RKO (cell line): ENCODE results near the gene KIR2DL3.
"Not testable (repeated sequence)": the region's sequence is repeated elsewhere in the genome, so short reads cannot be mapped to it uniquely, and the experiment has no call there.

Source experiments
- DNase-seq: peaks from one replicate; pipeline ENCODE4 v3.0.0-alpha.2; 2016; ENCODE audit warnings: low spot score

KIR2DL3 gene

GRCh38 chr19:54738306-54738705, at the start of gene KIR2DL3:
TSS of gene KIR2DL3 (plus strand) at chr19:54738513. CDS start at chr19:54738546, 33 bp downstream.
- DNase-seq: not testable (repeated sequence)

DNA sequence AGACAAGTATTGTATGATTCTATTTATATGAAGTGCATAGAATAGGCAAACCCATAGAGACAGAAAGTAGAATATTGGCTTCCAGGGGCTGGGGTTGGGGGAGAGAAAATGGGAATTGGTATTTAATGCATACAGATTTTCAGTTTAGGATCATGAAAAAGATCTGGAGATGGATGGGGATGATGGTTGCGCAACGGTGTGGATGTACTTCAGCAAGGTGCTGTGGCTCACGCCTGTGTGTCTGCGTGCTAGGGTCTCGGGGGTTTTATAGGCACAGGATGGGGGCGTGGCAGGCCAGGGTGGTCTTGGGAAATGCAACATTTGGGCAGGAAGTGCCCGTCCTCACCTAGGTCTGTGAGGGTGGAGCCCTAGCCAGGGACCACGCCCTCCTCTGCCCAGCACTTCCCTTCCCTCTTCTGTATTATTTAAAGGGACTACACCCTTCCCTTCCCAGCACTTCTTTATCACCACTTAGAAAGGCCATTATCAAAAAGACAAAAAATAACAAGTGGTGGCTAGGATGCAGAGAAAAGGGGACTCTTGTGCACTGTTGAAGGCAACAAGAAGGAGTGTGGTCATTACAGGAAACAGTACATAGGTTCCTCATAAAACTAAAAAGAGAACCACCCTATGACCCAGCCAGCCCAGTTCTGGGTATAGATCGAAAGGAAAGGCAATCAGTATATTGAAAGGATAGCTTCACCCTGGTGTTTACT, 46.6 kb upstream of the KIR2DL3 start:
- DNase-seq: no peak

- no peak for DNase-seq
Observed at GRCh38 chr19:54692298-54692615, 46.1 kb upstream of the KIR2DL3 start.

GRCh38 chr19:54694648-54695047, 43.7 kb upstream of the KIR2DL3 start:
- DNase-seq: no peak

GRCh38 chr19:54696117-54696548, 42.2 kb upstream of the KIR2DL3 start:
- no peak for DNase-seq

DNA sequence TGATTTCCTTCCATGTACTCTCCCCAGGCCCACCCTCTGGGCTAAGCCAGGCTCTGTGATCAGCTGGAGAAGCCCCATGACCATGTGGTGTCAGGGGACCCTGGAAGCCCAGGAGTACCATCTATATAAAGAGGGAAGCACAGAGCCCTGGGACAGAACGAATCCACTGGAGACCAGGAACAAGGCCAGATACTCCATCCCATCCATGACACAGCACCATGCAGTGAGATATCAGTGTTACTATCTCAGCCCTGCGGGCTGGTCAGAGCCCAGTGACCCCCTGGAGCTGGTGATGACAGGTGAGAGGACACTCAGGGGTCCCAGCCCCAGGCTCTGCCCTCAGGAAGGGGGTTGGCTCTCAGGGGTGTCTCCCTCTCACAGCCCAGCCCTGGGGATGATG, 41.5 kb upstream of the KIR2DL3 start:
- DNase-seq: no peak

DNA sequence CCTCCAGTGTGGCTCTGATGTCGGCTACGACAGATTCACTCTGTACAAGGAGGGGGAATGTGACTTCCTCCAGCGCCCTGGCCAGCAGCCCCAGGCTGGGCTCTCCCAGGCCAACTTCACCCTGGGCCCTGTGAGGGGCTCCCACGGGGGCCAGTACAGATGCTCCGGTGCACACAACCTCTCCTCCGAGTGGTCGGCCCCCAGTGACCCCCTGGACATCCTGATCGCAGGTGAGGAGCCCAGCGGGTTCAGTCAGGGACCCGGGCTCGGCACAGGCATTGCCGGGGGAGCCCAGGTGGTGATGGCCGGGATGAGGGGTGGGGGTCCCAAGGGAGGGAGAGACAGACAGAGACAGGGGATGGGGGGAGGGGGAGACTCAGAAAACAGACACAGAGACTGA, 40.6 kb upstream of the KIR2DL3 start:
- DNase-seq: not testable (repeated sequence)

- DNase-seq: no peak
Observed at GRCh38 chr19:54704928-54705327, 33.4 kb upstream of the KIR2DL3 start.

DNA sequence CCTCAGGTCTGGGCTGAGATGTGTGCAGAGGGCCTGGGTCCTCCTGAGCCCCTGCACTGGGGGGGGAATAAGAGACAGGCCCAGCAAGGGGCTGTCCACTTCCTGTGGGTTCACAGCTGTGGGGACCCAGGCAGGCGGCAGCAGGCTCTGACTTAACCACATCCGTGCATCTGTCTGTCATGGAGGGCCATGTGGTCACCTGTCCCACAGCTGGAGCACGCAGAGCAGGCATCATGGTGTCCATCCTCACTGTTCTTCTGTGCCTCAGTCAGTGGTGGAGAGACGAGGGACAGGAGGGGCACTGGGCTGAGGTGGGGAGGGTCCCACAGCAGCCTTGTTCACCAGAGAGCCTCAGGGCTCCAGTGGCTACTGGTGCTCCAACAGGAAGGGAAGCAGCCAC, 30.4 kb upstream of the KIR2DL3 start:
- DNase-seq: no peak

DNA sequence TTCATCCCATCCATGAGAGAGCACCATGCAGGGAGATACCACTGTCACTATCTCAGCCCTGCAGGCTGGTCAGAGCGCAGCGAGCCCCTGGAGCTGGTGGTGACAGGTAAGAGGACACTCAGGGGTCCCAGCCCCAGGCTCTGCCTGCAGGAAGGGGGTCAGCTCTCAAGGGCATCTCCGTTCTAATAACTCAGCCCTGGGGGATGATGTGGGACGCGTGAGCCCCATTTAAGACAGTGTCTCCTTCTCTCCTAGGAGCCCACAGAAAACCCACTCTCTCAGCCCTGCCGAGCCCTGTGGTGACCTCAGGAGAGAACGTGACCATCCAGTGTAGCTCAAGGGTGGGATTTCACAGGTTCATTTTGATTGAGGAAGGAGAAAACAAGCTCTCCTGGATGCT, 29.5 kb upstream of the KIR2DL3 start:
- DNase-seq: no peak

DNA sequence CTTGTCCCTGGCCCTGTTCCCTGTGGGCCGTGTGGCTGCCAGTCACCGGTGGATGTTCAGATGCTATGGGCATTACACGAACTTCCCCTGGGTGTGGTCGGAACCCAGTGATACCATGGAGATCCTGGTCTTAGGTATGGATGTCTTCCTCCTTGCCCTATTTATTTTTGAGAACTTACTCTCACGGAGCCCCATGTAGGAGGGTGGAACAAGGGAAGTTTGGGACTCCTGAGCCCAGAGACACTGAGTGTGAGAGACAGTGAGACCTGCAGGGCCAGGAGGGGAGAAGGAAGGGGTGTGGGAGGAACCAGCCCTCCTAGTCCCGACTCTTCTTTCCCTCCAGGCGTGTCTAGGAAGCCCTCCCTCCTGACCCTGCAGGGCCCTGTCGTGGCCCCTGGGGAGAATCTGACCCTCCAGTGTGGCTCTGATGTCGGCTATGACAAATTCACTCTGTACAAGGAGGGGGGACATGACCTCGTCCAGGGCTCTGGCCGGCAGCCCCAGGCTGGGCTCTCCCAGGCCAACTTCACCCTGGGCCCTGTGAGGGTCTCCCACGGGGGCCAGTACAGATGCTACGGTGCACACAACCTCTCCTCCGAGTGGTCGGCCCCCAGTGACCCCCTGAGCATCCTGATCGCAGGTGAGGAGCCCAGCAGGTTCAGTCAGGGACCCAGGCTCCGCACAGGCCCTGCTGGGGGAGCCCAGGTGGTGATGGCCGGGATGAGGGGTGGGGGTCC, 28.9 kb upstream of the KIR2DL3 start:
- no peak for DNase-seq

- not testable (repeated sequence) for DNase-seq
Observed at GRCh38 chr19:54709956-54710355, 28.4 kb upstream of the KIR2DL3 start.

- no peak for DNase-seq
Observed at GRCh38 chr19:54724142-54724541, 14.2 kb upstream of the KIR2DL3 start, which contains the start of gene KIR3DL3. TSS of gene KIR3DL3 (plus strand) at chr19:54724442. CDS start at chr19:54724497, 55 bp downstream.

DNA sequence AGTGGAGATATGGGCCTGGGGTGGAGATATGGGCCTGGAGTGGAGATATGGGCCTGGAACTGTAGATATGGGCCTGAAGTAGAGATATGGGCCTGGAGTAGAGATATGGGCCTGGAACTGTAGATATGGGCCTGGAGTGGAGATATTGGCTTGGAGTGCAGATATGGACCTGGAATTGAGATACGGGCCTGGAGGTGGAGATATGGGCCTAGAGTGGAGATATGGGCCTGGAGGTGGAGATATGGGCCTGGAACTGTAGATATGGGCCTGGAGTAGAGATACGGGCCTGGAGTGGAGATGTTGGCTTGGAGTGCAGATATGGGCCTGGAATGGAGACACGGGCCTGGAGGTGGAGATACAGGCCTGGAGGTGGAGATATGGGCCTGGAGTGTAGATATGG, 13.7 kb upstream of the KIR2DL3 start:
- DNase-seq: no peak

DNA sequence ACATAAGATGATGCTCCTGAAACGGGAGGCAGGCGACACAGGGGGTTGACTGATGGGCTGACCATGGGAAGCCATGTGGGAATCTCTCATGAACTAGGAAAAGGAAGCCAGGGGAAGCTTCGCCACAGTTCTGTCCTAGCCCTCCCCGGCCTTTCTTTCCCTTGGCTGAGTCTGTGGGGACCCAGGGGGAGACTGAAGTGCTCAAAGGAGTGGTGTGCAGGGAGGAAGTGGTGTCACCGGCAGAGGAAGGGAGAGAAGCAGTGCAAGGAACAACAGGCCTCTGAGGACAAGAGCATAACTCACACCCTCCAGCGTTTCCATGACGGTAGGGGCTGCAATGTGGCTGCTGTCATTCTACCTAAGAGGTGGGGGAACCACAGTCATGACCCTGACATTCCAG, 13.0 kb upstream of the KIR2DL3 start:
- no peak for DNase-seq

- DNase-seq: no peak
Observed at GRCh38 chr19:54727562-54727961, 10.8 kb upstream of the KIR2DL3 start.

- DNase-seq: no peak
Observed at GRCh38 chr19:54728167-54728566, 10.1 kb upstream of the KIR2DL3 start.

DNA sequence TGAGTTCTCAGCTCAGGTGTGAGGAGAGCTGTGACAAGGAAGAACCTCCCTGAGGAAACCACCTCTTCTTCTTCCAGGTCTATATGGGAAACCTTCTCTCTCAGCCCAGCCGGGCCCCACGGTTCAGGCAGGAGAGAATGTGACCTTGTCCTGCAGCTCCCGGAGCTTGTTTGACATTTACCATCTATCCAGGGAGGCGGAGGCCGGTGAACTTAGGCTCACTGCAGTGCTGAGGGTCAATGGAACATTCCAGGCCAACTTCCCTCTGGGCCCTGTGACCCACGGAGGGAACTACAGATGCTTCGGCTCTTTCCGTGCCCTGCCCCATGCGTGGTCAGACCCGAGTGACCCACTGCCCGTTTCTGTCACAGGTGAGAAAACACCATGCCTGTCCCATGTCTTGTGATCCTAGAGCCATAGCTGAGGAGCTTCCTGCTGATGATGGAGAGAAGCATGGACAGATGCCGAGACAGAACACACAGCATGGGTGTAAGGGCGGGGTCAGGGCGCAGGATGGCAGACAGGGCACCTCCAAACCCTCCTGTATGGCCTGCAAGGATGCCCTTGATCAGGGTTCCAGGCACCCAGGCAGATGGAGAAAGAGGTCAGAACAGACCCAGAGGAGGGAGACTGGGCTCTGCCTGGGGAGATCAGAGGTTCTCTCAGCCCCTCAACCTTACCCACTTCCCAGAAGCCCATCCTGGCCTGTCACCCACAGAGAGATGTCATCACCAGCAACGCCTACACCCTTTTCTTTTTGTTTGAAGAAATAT, 8.7 kb upstream of the KIR2DL3 start:
- DNase-seq: no peak

- DNase-seq: no peak
Observed at GRCh38 chr19:54731191-54731590, 7.1 kb upstream of the KIR2DL3 start.

- DNase-seq: no peak
Observed at GRCh38 chr19:54738715-54739114, 402 bp downstream of the KIR2DL3 start.

DNA sequence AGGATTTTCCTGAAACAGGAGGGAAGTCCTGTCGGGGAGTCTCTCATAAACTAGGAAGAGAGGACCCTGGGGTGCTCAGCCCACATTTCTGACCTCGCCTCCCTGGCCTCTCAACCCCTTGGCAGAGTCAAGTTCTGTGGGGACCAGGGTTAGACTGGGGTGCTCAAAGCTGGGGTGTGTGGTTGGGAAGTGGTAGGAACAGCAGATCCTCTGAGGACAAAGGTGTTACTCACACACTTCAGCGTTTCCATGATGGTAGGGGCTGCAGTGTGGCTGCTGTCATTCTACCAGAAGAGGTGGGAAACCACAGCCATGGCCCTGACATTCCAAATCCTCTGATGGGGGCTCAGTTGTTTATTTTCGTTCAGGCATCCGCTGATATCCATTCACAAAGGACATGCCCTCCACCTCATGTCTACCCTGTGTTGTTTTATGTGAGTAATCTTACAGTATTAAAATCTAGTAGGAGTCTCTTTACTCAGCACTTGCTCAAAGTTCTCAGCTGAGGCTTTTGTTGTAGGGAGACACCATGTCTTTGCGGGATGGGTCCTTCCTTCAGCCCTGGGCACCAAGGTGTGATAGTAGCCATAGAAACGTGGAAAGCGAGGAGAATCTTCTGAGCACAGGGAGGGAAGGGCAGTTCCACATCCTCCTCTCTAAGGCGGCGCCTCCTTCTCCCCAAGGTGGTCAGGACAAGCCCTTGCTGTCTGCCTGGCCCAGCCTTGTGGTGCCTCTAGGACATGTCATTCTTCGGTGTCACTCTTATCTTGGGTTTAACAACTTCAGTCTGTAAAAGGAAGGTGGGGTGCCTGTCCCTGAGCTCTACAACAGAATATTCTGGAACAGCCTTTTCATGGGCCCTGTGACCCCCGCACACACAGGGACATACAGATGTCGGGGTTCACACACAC, 1.5 kb downstream of the KIR2DL3 start:
- DNase-seq: no peak

- DNase-seq: not testable (repeated sequence)
Observed at GRCh38 chr19:54741950-54742349, 3.6 kb downstream of the KIR2DL3 start.
